Measurements from ENCODE around the gene DISP2.

DISP2 gene

DNA sequence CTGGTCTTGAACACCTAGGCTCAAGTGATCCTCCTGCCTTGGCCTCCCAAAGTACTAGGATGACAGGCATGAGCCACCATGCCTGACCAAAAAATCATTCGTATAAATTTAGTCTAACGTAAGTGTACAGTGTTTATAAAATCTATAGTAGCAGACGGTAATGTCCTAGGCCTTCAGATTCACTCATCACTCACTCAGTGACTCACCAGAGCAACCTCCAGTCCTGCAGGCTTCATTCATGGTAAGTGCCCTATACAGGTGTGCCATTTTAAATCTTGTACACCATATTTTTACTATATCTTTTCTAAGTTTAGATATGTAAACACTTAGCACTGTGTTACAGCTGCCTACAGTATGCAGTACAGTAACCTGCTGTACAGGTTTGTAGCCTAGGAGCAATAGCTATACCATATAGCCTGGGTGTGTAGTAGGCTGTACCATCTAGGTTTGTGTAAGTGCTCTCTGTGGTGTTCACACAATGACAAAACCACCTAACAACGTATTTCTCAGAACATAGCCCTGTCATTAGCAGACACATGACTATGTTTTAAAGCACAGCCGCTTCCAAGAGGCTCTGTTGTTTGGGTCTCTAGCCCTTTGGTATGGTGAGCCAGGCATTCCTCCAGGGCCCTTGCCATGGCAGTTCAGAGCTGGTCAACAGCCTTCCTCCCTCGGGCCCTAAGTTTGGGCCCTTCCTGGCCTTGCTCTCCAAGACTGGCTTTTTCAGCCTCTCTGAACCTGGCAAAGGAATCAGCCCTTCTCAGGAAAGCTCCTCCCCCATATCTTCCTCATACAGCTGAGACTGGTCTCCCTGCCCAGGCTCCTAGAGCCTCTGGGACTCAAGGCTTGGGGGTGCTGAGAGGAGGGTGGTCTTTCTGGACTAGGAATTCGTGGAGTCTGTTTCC lies 15.4 kb upstream of the DISP2 start:
- no peak for DNase-seq

DNA sequence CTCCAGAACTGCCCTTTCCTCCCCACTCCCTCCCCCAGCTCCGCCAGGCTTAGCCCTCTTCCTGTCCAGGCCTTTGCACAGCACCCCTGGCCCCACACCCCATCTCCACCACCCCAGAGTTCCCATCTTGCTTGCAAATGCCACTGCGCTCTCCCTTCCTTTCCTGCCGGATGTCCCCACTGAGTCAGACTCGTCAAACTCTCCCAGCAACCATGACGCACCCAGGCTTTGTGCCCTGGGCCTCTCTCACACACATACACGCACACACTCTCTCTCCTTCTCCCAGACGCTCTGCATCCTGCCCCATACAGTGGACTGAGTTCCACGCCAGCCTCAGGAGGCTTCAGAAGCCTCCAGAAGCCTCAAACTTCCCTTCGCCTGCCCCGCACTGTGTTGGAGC lies 14.5 kb upstream of the DISP2 start:
- DNase-seq, result no peak

DNA sequence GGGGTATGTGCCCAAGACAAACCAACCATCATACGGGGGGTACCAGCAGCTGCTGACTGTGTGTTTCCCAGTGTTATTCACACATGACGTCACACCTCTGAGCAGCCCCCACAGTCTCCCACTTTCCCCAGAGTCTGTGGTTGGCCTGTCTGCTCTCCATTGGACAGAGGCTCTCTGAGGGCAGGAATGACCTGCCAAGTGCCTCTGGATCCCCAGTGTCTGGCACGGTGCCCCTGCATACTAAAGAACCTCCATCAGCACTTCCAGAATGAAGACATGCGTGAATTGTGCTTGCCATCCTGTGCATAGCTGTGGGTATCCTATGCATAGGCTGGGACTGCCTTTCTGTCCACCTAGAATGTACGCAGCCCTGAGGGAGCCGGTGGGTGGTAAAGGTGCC lies 13.8 kb upstream of the DISP2 start:
- DNase-seq, result no peak

DNA sequence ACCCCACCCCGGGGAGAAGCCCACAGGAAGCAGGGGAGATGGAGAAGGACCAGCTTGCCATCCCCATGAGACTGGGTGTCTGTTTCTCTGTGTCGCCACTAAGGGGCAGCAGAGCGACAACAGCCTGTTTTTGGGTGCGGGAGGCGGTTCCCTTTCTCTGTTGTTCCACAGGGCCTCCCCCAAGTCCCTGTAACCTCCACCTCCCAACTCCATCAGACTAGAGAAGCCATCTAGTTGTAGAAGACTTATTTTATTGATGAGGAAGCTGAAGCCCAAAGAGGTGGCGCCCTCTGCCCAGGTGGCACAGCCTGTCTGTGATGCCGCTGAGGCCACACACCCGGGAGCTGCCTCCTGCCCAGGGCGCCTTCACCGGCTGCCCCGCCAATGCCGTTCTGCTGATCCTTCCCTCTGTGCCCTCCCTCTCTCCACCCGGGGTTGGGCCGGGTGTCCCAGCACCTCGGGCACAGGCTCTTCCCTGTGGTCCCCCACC lies 13.3 kb upstream of the DISP2 start:
- DNase-seq, result peak; percentile 43 to 74 (median 56)

DNA sequence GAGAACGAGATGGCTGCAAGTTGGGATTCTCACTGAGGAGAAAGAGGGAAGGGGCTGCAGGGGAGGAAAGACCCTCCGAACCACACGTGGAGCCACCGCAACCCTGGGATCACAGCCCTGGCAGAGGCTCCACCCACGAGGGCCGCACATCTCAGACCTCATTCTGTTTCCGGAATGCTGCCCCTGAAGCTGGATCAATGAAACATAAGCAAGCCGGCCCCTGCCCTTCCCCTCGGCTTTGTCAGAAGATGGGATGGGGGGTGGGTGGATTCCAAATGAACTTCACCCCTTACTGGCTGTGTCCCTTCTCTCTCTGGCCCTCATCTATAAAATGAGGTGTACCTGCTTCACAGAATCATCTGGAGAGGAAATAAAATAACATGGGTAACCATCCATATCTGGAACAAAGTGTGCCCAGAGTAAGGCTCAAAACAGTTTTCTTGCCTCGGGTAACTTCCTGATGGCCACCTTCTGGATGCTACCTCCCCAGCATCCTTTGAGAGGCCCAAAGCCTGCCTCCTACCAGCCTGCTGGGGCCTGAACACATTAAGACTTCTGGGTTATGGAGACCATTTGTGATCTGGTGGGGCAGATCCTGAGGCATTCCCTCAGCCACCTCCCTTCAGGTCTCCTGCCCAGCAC lies 12.7 kb upstream of the DISP2 start:
- DNase-seq, result no peak

DNA sequence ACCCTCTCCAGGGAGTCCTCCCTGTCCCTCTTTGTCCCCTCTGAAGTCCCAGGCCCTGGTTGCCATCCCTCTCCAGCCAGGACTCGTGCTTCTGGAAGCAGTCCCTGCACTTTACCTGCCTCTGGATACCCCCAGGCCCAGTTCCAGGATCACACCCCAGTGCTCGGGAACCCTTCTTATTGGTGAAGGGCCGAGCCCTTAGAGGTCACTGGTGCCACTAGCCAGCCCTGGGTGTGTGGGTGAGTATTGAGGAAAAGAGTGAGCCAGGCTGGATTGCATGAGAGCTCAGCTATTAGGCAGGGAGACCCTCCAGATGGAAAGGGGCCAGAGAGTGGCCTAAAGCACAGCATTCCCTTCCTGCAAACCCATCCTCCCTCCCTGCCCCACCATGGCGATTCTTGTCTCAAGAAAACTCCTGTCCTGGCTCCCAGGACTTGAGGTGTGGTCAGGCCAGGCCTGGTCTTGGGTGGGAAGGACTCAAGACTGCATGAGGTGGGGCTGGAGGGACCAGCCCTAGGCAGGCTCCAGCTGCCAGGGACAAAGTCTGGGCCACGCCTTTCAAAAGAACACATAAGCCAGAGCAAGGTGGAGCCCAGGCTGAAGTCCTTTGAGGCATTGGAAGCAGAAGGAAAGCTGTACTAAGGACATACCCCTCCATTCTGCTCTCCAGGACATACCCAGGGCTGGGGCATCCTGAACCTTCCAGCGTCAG lies 12.0 kb upstream of the DISP2 start:
- DNase-seq, result no peak

DNA sequence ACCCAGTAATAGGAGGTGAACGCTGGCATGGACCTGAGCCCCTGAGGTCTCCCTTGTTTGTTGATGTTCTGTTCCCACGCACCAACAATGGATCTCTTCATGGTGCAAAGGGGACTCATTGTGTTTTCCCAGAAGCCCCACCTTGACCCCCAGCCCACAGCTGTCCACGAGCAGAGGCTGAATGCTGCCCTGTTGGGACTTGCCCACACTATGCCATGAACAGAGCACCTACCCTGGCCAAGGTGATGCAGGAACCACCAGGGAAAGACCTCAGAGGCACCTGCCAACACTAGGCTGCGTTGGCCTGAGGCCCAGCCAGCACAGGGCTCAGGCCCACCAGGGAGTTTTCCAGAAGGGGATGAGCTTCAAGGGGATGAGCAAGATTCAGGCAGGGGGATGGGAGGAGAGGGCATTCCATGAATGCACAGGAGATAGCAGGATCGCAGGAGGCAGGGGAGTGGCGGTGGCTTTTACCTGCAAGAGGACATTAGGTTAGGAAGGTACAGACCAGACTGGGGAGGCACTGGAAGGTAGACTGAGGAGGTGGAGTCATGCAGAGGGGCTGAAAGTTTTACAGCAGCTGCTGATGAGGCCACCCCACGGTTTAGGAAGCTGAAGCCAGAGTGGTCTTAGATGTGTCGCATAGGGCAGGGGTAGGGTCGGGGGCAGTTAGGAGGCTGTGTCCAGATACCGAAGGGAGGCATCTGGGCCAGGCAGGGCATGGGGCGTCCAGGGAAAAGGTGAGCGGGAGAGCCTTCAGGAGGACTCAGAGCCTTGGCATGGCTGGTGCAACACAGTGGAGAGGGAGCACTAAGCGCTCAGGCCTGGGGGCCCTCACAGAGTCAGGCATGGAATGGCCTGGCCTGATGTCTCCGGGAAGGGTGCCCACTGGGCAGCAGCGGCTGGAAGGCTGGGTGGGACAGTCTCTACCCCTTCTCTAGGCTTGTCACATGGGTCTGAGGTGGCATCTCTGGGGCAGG lies 11.2 kb upstream of the DISP2 start:
- DNase-seq, result no peak

DNA sequence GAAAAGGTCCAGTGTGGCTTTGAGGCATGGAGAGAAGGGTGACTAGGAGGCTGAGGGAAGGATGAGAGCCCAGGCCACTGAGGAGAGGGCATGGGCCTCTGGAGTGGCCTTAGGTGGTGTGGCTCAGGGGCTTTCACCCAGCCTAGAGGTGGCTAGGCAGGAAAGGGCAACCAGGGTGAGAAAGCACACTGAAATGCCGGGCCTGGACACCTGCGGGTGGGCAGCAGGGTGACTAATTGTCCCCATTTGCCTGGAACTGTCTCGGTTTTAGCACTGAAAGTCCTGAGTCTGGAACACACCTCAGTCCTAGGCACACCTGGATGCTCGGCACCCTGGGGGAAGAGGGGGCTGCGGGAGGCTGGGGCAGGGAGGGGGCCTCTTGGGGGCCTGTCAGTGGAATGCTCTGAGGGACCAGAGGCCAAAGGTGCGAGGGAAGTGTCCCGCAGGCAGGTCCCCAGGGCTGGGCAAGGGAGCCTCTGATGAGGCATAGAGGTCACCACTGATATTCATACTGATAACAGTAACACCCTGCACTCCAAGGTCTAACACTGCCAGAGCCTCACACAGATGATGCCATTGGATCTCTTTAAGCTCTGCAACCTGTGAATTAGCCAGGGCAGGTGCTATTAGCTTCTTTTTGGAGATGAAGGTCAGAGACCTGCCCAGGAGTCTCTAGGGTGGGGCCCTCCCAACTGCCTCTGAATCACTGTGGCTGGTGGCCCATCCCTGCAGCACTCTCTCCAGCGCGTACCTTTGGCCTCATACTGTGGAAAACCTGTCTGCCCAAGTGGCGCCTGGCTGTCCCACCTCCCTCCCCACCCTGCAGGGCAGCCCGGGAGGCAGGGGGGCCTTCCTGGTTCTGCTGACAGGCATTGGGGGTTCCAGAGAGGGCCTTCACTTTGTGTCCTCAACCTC lies 10.2 kb upstream of the DISP2 start:
- no peak for DNase-seq

DNA sequence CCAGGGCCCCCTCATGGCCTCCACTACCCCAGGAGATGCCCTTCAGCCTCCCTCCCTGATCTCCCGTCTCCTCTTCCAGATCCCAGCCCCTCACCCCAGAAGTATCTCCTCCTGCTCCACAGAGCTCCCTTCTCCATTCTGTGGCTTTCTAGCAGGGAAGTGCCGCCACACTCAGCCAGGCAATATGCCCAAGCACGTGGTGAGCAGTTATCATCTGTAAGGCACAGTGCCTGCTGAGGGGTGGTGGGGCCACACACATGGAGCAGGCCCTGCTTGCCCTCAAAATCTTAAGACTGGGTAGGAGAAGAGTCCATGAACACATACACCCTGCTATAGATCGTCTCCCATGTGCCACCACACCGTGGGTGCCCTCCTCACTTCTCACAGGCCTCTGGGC lies 9.5 kb upstream of the DISP2 start:
- no peak for DNase-seq

DNA sequence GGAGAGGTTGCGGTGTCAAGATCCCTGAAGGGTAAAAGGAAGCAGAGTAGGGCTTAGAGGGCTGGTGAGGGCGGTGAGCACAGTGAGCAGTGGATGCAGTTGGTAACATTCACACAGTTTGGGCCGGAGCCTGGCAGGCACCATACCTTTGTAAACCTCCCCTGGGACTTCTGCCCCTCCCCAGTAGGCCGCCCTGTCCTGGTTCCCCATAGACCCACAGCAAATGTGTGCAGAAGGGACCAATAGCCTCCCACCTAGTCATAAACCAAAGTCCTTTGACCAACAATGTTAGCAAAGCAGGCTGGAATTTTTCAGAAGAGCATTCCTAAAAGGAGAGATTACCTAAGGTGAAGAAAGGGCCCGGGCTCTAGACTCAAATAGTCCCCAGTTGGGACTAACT lies 8.9 kb upstream of the DISP2 start:
- no peak for DNase-seq

DNA sequence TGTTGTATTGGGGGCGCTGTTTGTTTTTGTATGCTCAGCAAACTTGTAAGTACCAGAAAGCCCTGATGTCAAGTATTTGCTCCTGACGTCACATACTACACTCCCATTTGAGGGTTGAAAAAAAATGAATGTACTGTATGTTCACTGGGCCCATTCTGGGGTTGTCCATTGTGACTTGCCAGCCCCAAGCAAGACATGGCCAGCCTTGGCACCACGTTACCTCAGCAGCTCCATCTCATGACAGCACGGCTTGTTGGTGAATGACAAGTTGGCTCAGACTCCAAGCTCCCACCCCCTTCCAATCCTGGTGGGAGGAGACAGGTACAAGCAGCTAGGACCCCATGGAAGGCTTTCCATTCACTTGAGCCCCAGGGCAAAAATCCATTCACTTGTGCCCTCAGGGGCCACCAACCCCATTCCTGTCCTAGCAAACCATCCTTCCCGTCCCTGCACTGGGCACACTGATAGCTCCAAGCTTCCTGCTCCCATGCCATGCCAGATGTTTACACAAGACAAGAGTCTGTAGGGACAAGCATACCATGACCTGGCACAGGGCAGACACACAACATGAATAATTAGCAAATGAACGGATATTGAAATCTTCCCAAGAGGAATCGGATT lies 5.6 kb upstream of the DISP2 start:
- no peak for DNase-seq

DNA sequence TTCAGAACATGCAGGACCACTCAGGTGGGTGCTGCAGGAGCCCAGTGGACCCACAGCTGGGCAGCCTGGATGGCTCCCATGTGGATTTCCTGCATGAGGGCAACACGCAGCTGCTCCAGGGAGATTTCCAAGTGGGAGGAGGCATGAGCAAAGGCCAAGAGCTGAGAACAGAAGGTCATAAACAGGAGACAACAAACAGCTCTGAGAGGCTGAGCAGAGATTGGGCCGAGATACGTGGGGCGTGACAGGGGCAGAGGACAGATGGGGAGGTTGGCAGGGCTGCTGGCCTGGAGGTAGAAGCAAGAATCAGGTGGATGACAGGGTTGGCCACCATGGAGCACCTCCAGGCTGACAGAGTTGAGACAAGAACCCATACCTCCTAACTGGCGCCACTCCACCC lies 4.3 kb upstream of the DISP2 start:
- no peak for DNase-seq

DNA sequence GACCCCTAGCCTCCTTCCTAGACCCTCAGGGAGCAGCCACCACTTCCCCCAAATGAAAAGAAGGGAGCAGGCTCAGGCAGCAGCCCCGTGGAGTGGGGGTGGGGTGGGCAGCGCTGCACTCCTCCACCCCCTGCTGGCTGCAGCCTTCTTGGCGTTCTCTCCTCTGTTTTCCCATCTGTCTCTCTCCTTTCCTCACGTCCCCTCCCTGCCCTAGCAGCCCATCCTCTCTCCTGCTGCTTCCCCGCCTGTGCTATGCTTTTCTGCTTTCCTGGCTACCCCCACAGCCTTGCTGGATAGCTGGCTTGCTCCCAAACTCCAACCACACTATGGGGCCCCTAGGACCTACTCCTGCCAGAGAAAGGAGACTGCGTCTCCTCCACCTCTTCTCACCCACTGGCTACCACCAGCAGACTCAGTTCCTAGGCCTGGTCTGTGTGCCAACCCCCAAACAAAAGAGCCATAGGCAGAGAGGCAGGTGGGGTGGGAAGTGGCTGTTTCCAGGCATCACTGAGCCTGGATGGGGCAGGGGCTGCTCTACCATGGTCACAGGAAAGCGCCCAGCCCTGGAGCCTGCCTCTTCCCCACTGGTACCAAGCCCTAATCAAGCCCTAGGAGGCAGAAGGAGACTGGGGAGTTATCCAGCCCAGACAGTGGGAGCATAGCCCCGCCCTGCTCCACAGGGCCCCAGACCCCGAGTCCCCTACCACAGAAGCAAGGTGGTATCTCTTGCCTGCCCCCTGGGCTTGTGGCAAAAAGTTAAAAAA lies 3.4 kb upstream of the DISP2 start:
- no peak for DNase-seq

DNA sequence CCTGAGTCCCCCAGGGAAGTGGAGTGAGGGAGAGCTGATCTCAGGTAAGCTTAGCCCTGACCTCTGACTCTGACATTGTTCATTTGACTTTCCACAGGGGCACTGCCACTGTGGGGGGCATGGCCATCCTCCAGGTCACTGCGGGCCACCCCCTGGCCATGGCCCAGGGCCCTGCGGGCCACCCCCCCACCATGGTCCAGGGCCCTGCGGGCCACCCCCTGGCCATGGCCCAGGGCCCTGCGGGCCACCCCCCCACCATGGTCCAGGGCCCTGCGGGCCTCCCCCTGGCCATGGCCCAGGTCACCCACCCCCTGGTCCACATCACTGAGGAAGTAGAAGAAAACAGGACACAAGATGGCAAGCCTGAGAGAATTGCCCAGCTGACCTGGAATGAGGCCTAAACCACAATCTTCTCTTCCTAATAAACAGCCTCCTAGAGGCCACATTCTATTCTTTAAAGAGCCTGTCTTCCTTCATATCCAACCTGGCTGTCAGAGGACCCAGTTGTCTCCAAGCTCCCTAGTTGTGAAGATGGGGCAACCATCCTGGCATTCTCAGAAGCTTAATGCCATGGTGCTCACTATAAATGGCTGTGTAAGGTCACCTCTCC lies 1.9 kb upstream of the DISP2 start:
- DNase-seq, result no peak

DNA sequence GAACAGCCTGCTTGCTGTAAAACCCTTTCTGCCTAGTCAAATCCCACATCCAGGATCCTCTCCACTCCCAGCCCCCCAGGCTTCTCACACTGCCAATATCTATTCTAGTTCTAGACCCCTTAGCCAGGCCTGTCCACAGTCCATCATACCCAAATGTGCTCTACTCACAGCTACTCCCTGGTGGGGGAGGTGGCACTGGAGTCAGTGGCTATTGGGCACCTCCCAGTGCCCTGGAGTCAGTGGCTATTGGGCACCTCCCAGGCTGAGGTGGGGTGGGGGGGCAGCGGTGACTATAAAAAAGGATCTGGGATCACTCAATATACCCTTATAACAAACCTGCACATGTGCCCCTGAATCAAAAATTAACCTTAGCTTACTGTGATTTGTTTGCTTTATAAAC lies 773 bp upstream of the DISP2 start:
- no peak for DNase-seq

DNA sequence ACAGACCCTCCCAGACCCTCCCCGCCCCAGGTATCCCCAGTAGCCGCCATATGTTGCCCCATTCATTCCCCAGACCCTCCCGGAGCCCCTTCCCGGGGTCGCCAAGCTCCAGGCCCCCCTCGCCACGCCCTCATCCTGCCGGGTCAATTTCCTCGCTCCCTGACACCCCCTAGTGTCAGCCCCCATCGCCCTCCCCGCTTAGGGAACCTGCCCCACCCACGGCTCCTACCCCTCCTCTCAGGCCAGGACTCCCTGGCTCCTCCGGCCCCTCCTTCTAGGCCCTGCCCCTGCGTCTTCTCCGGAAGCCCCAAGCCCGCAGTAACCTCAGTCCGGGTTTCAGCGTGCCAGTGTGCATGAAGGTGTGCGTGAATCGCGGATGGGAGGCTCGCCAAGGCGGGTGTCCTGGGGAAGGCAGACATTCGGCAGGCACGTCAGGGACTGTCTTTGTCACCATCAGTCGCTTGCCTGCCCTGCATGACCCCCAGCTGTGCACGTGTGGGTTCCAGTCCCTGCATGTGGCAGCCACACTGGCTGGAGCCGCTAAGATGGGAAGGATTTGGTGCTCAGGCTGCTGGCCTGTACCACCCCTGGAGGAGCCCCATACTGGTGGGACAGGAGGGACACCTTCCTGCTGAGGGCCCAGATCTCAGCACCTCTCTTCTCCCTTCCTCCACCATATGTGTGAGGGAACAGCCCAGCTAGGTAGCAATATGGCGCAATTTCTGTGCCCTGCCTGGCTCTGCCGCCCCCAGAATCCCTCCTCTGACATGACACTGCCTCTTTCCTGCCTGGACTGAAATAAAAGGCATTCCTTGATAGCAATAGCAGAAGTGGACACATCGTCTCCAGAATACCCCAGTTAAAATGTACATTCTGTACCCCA lies 693 bp downstream of the DISP2 start:
- peak in 3 of 6 experiments; percentile 18 to 44 (median 43) for DNase-seq

DNA sequence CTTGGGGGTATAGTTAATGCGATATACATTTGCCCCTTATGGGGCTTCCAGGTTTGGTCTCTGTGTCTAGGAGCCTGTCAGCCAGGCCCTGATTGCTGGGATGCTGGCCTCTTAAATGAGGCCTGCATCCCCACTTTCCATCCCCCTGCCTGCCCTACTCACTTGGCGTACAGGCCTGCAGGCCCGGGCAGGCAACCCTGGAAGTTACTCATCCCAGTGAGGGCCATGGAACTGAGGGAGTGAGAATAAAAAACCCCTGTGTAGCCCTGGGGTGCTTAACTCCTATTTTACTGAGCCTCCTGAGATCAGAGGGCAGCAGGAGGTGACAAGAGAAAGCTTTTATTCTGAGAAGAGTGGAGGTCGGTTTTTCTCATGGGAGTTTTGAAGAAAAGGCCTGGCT lies 2.0 kb downstream of the DISP2 start:
- DNase-seq, result no peak

DNA sequence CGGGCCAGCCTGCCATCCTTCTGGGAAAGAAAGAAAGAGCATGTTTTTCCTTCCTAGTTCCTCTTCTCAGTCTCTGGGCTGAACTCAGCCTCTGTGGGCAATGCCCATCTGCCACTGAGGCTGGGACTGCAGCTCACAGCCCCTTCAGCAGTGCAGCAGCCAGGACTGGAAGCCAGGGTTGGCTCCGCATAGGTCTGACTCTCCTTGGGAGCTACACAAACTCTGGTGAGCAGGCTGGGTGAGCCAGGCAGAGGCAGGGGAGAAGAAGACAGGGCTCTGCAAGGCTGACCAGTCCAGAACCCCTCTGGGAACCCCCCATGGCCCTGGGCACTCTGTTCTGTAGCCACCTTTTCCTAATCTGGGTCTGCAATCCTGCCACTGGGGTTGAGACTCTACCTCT lies 3.6 kb downstream of the DISP2 start:
- DNase-seq, result no peak

DNA sequence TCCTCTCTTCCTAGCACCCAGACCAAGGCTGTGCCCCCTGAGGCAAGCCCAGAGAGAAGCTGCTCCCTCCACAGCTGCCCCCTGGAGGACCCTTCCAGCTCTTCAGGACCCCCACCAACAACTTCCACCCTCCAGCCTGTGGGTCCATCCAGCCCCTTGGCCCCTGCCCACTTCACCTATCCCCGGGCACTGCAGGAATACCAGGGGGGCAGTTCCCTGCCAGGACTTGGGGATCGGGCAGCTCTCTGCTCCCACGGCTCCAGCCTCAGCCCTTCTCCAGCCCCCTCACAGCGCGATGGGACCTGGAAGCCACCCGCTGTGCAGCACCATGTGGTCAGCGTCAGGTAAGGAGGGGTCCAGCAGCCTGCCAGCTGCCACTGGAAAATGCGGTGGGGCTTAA lies 5.6 kb downstream of the DISP2 start:
- DNase-seq, result no peak
